MM.1S (cell line): ENCODE measurements around the gene RPS6KA3.

ENCODE experiments used
- EZH2 ChIP-seq: fragments of 300-600 bp; sonication (generic); optimal IDR thresholded peaks from 2 replicates; pipeline ENCODE3; 2017; ENCODE audit warnings: low read depth, mild to moderate bottlenecking, antibody characterized with exemption, low read length, mixed read lengths
- TF ChIP-seq, protein P1 (sequence below): fragments of 300-600 bp; sonication (generic); IDR thresholded peaks from 2 replicates; pipeline ENCODE4 v1.5.1; 2016; ENCODE audit warnings: antibody characterized with exemption, low read length, mixed read lengths

- TF ChIP-seq, protein P1, sequence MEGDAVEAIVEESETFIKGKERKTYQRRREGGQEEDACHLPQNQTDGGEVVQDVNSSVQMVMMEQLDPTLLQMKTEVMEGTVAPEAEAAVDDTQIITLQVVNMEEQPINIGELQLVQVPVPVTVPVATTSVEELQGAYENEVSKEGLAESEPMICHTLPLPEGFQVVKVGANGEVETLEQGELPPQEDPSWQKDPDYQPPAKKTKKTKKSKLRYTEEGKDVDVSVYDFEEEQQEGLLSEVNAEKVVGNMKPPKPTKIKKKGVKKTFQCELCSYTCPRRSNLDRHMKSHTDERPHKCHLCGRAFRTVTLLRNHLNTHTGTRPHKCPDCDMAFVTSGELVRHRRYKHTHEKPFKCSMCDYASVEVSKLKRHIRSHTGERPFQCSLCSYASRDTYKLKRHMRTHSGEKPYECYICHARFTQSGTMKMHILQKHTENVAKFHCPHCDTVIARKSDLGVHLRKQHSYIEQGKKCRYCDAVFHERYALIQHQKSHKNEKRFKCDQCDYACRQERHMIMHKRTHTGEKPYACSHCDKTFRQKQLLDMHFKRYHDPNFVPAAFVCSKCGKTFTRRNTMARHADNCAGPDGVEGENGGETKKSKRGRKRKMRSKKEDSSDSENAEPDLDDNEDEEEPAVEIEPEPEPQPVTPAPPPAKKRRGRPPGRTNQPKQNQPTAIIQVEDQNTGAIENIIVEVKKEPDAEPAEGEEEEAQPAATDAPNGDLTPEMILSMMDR: no peak
- TF ChIP-seq EZH2: no peak
These were observed 5.8 kb downstream of the RPS6KA3 start for GRCh38 chrX:20260885-20261284.
